ENCODE results near the gene PPP1R14C. TPM values are rescaled to one million over a fixed set of nuclear protein-coding genes. Genes with fewer than 3 reads are reported as not detected.

The PPP1R14C gene
- total and polyA plus RNA-seq, 10 of the 15 experiments (the other 5 are each of a cell fraction or from before 2014, with no cell fraction given) = 0.07 to 1.6 (median 0.13) TPM; not detected in 4

- no peak for TF ChIP-seq STAT3 (IDR thresholded peaks at IDR 0.05; ENCODE audit: low read depth, low read length)
- no peak for TF ChIP-seq SMAD5 (IDR thresholded peaks at IDR 0.05; ENCODE audit: low read depth)
- no peak for TF ChIP-seq ZNF384 (IDR thresholded peaks at IDR 0.05; ENCODE audit: borderline replicate concordance, low read depth, low read length)
- no peak for TF ChIP-seq ZNF622 (IDR thresholded peaks at IDR 0.05)
- TF ChIP-seq BHLHE40 (IDR thresholded peaks at IDR 0.05; ENCODE audit: borderline replicate concordance in 1 of 2, low read depth in 2 of 2, low read length in 1 of 2) = no peak
- TF ChIP-seq LARP7 (IDR thresholded peaks at IDR 0.05) = no peak
- TF ChIP-seq TCF12 (IDR thresholded peaks at IDR 0.05; ENCODE audit: low read depth, low read length) = no peak
- no peak for TF ChIP-seq BCL3 (IDR thresholded peaks at IDR 0.05; ENCODE audit: borderline replicate concordance, insufficient read depth, low read depth, low read length, poor library complexity, severe bottlenecking)
- TF ChIP-seq CEBPB (IDR thresholded peaks at IDR 0.05; ENCODE audit: borderline replicate concordance in 1 of 2, low read depth in 2 of 2, low read length in 2 of 2) = no peak
- TF ChIP-seq MEF2B (IDR thresholded peaks at IDR 0.05; ENCODE audit: partially characterized antibody, poor library complexity, severe bottlenecking) = no peak
- ChIA-PET SMC1A (ENCODE audit: uncharacterized antibody, unreplicated experiment) (interaction anchor here (0.6 kb wide), 1 partner anchor 173 kb away, joined by 5 read pairs; no protein-coding TSS in a partner anchor), POLR2A (no interaction called here), RAD21 (ENCODE audit: unreplicated experiment) (no interaction called here), CTCF (no interaction called here)
- Histone ChIP-seq H3K4me3 (no peak overlapping the region), H3K4me2 (ENCODE audit: control insufficient read depth, insufficient read depth) (no peak overlapping the region), H3K9ac (ENCODE audit: control insufficient read depth, insufficient read depth, low read length) (no peak overlapping the region), H3K79me2 (ENCODE audit: control insufficient read depth, insufficient read depth, low read length) (no peaks in the 10 kb centered on the region), H3K9me3 (replicated peaks; ENCODE audit: control insufficient read depth, insufficient read depth, low read length) (peaks cover 1% of the 10 kb centered on the region; the same call in 2 of the 3 replicates), H3K4me1 (ENCODE audit: control insufficient read depth, insufficient read depth, low read length) (no peaks in the 10 kb centered on the region), H3K27ac (ENCODE audit: control insufficient read depth, insufficient read depth) (no peak overlapping the region), H3K27me3 (replicated peaks in 1 of 2; ENCODE audit: control insufficient read depth in 2 of 2, insufficient read depth in 2 of 2, low read length in 1 of 2) (no peaks in the 10 kb centered on the region; a peak in 1 of 4 replicates), H4K20me1 (ENCODE audit: control insufficient read depth, insufficient read depth) (no peaks in the 10 kb centered on the region), H2AFZ (ENCODE audit: control insufficient read depth, low read depth, low read length) (no peak overlapping the region), H3K36me3 (ENCODE audit: control insufficient read depth in 2 of 2, insufficient read depth in 2 of 2, low read length in 1 of 2) (no peaks in the 10 kb centered on the region)
- FAIRE-seq = no peak
- no peak for ATAC-seq
- intact Hi-C loops (cut with micrococcal nuclease; ENCODE audit: unreplicated experiment) = no loop called here
- BruUV-seq (replicated peaks) = no TSS peak
- DNase-seq (ENCODE audit: low read depth, low spot score) = no peak
- in situ Hi-C loops (cut with MboI) = no loop called here
- WGBS (ENCODE audit: insufficient coverage, insufficient replicate concordance, low lambda C conversion rate, missing lambda C conversion rate) = 14% methylated on average over 2 of the region's 2 CpGs
Observed at GRCh38 chr6:150243620-150244314, 100.9 kb downstream of the PPP1R14C start.

All from GM12878 (cell line).